ENCODE results near the gene FBXO33. TPM values are rescaled to one million over a fixed set of nuclear protein-coding genes. Genes with fewer than 3 reads are reported as not detected.

The FBXO33 gene
- polyA plus RNA-seq, 1 donor from 2014 or later = 32.0 TPM

GRCh38 chr14:39452680-39453079 lies 20.4 kb upstream of the FBXO33 start:
- H3K4me3 ChIP-seq (ENCODE audit: low read length) = no peak overlapping the region
- no peak overlapping the region for H2AFZ ChIP-seq (ENCODE audit: low read depth, low read length)
- H3K9me3 ChIP-seq (ENCODE audit: low read length) = no peaks in the 10 kb centered on the region
- TF ChIP-seq EP300 (conservative IDR thresholded peaks at IDR 0.05; ENCODE audit: poor library complexity, severe bottlenecking) (no peak), CTCF (IDR thresholded peaks at IDR 0.05; ENCODE audit: poor library complexity, severe bottlenecking) (no peak), POLR2AphosphoS5 (IDR thresholded peaks at IDR 0.05) (no peak), EZH2 (IDR thresholded peaks at IDR 0.05; ENCODE audit: borderline replicate concordance, insufficient read depth, low read length, poor library complexity, severe bottlenecking) (no peak), REST (IDR thresholded peaks at IDR 0.05; ENCODE audit: borderline replicate concordance) (no peak), MXI1 (conservative IDR thresholded peaks at IDR 0.05; ENCODE audit: poor library complexity, severe bottlenecking) (no peak), RAD21 (conservative IDR thresholded peaks at IDR 0.05) (no peak), SMC3 (conservative IDR thresholded peaks at IDR 0.05; ENCODE audit: poor library complexity) (no peak), TAF1 (IDR thresholded peaks at IDR 0.05; ENCODE audit: low read depth) (no peak)
- H3K9me2 ChIP-seq (ENCODE audit: insufficient read depth, low read length) = no peaks in the 10 kb centered on the region
- no peaks in the 10 kb centered on the region for H4K20me1 ChIP-seq (ENCODE audit: insufficient read depth)
- no peak overlapping the region for H3K9ac ChIP-seq (ENCODE audit: low read length)
- H3K4me2 ChIP-seq (ENCODE audit: low read length) = no peak overlapping the region
- H3K36me3 ChIP-seq (ENCODE audit: insufficient read depth, low read length) = no peaks in the 10 kb centered on the region
- H3K27me3 ChIP-seq (ENCODE audit: insufficient read depth, low read depth, low read length) = no peaks in the 10 kb centered on the region
- no peaks in the 10 kb centered on the region for H3K79me2 ChIP-seq (replicated peaks; ENCODE audit: insufficient read depth, low read length)
- no peak overlapping the region for H3K27ac ChIP-seq (ENCODE audit: low read length)
- no peaks in the 10 kb centered on the region for H3F3A ChIP-seq (ENCODE audit: insufficient read depth, low read length, poor library complexity, severe bottlenecking)

- Histone ChIP-seq H3K9me3 (ENCODE audit: low read length) (no peaks in the 10 kb centered on the region), H3K36me3 (ENCODE audit: insufficient read depth, low read length) (no peaks in the 10 kb centered on the region), H3K4me2 (ENCODE audit: low read length) (no peak overlapping the region), H3K9me2 (ENCODE audit: insufficient read depth, low read length) (no peaks in the 10 kb centered on the region), H3K27ac (ENCODE audit: low read length) (no peak overlapping the region), H3F3A (ENCODE audit: insufficient read depth, low read length, poor library complexity, severe bottlenecking) (no peaks in the 10 kb centered on the region), H3K79me2 (replicated peaks; ENCODE audit: insufficient read depth, low read length) (no peaks in the 10 kb centered on the region), H3K9ac (ENCODE audit: low read length) (no peak overlapping the region), H3K27me3 (ENCODE audit: insufficient read depth, low read depth, low read length) (no peaks in the 10 kb centered on the region), H2AFZ (ENCODE audit: low read depth, low read length) (no peak overlapping the region), H3K4me3 (ENCODE audit: low read length) (no peak overlapping the region), H4K20me1 (ENCODE audit: insufficient read depth) (no peaks in the 10 kb centered on the region)
- no peak for TF ChIP-seq REST (IDR thresholded peaks at IDR 0.05; ENCODE audit: borderline replicate concordance)
Observed at GRCh38 chr14:39451811-39452210, 19.6 kb upstream of the FBXO33 start.
